ENCODE measurements around the gene PPL. TPM values are rescaled to one million over a fixed set of nuclear protein-coding genes. Genes with fewer than 3 reads are reported as not detected.
"Not testable (repeated sequence)": the region's sequence is repeated elsewhere in the genome, so short reads cannot be mapped to it uniquely, and the experiment has no call there.

The PPL gene
- total RNA-seq, 1 donor from 2014 or later = 69.8 TPM

DNA sequence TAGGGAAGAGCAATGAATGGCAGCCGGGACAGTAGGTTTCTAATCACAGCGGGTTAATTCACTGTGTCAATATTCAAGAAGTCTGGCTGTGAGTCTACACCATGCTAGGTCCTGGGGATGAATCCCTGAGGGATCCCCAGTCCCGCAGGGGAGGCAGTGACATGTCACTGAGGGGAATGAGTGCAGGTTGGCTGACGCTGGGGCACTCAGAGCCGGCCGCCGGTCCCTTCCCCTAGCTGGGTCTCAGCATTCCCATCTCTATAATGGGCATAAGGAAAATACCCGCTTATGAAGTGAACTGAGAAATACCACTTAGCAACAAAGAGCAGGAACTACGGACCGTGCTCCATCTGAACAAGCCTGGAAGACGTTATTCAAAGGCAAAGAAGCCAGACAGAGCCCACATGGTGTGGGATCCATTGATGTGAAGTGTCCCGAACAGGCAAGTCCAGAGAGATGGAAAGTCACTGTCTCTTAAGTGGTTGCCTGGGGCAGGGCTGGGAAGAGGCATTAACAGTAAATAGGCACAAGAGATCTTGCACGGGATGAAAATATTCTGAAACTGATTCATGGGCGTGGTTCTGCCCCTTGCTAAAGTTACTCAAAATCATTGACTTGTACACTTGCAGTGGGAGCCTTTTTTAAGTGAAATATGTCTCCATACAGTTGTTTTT is 31.9 kb downstream of the PPL start:
- no peak for DNase-seq

DNA sequence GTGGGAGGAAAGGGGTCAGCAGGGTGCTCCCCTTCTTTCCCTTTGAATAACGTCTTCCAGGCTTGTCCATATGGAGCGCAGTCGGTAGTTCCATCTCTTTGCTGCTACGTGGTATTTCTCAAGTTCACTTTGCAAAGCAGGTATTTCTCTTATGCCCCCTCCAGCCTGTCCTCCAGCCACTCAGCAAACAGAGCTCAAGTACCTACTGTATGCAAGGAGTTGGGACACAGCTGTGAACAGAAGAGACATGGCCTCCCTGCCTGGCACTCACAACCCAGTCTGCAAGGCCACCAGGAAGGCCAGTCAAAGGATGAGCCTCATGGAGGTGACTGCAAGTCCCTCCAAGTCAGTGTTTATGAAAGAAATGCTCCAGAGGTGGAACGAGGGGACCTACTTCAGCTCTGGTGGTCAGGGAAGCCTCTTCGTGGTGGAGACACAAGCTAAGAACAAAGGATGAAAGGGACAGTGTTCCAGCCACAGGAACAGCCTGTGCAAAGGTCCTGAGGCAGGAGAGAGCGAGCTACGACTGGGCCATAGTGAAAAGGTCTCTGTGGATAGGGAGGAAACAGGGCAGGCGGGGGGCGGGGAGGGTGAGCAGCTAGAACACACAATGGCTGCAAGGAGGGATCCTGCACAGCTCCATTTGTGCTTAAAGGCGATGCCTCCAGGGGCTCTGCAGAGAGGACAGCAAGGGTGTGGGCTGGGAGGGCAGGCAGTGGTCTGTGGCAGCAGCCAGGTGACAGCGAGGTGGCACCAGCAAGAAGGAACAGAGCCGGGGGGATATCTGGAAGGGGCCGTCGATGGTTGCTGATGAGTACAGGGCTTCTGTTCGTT is 32.6 kb downstream of the PPL start:
- no peak for DNase-seq

DNA sequence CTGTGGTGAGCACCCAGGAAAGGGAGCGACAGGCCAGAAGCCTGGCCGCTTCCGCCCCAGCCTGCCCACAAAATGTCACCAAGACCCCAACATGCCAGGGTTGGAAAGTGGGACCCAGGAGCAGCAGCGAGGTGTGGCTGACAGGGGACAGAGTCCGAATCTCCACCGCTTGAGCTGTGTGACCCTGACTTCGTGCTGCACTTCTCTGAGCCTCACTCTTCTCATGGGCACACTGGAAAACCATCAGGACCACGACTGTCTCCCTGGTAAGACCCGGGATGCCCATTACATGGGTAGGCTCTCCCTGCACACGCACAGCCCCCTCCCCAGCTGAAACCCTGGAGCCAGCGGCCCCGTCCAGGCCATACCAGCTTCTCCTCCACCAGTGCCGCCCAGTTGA is 34.9 kb downstream of the PPL start:
- no peak for DNase-seq

DNA sequence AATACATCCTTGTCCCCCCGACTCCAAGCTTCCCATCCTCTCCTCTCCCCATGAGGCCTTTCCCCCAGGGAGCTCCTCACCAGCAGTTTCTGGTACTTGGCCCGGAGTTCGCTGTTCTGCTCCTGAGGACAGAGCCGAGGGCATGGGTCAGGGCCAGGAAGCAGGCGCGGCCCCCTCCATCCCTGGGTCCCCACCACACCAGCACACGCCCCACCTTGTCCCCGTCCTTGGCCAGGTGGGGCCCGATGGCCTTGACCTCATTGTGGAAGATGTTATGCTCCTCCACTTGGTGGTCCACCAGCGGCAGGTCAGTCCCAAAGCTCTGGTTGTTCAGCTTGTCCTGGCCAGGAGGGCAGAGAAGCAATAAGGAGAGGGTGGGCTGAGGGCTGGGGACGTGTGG is 36.2 kb downstream of the PPL start:
- DNase-seq = no peak

DNA sequence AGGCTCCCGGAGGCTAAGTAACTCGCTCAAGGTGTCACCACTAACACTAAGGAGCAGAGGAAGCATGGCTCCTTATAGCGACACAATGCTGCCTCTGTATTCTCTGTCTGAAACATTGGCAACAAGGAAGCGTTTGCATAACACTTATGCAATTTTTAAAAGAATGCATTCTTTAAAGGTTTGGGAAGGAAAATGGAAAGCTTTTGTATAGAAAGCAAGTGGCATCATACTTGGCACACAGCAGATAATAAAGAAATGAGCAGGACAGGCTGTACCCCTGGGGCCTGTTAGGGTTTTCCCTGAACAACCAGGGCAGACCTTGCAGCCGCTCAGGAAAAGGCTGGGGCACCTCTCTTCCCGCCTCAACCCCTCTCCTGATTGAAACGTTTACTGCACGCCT is 36.9 kb downstream of the PPL start:
- DNase-seq = no peak

DNA sequence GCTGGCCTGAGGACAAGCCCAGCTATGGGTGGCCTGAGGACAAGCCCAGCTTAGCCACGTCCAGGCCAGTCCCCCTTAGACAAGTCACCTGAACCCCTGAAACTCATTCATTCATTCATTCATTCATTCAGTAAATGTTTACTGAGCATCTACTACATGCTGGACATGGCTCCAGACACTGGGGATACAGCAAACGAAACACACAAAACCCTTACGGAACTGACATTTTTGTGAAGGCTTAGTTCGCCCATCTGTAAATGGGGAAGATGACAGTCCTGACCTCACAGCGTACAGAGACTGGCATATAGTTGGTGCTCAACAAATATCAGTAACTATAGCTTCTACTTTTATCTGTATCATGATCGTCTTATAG is 37.5 kb downstream of the PPL start:
- DNase-seq = no peak

DNA sequence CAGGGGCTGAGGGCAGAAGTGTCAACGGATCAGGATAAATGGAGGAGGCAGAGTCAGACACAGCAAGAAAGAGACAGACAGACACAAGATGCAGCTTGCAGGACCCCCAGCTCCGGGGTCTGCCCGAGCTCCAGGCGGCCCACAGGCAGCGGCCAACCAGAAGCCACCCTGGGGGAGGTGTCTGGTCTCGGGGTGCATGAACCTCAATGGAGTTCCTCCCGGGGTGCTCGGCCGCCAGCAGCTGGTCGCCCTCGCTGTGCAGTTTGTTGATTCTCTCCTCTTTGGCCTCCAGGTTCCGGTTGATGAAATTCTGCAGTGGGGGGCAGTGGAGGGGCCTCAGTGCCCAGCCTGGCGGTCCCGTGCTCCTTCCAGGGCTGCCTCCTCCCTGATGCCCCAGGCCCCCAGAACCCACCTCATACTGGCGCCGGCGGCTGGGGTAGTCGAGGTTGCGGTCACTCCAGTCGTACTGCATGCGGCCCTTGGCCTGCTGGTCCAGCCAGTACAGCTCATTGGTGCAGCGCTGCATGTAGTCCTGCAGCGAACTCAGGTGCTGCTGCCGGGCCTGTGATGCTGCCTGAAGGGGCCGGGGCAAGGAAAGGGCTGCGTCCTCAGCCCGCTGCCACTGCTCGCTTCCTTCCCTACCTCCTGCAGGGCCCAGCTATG is 38.0 kb downstream of the PPL start:
- DNase-seq = no peak

DNA sequence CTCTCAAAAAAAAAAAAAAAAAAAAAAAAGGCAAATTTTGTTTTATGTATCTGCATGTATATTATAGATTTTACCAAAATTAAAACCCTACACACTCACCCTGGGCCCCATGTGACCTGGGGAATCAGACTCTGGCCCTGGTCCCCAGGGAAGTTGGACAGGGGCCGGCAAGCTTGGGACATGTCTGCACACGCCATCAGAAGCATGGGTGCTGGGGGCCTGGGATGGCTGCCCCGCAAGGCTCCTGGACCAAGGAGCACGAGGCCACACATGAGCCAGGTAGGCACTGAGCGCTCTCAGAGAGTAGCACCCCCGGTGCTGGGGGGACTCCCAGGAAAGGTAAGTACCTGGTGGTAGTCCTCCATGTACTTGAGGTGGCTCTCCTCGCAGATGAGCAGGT is 39.6 kb downstream of the PPL start:
- no peak for DNase-seq

DNA sequence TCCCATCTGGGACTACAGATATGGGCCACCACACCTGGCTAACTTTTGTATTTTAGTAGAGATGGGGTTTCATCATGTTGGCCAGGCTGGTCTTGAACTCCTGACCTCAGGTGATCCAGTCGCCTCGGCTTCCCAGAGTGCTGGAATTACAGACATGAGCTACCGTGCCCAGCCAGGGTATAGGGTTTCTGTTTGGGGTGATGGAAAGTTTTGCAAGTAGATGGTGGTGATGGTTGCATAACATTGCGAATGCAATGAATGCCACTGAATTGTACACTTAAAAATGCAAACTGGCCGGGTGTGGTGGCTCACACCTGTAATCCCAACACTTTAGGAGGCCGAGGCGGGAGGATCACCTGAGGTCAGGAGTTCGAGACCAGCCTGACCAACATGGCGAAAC is 40.2 kb downstream of the PPL start:
- not testable (repeated sequence) for DNase-seq

DNA sequence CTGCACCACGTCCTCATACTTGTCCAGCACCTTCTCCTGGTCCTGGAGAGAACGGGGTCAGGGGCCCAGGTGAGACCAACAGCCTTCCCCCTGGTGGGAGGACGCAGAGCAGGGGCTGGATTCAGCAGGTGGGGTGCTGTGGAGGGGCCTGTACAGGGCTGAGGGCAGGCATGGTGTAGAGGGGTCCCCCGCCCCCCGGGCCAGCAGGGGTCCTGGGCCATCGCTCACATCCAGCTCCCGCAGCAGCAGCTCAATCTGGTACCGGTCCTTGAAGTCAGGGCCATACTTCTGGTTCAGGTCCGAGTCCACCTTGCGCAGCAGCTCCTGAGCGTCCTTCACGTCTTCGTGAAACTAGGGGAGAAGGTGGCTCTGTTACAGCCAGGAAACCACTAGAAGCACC is 41.6 kb downstream of the PPL start:
- DNase-seq = no peak

DNA sequence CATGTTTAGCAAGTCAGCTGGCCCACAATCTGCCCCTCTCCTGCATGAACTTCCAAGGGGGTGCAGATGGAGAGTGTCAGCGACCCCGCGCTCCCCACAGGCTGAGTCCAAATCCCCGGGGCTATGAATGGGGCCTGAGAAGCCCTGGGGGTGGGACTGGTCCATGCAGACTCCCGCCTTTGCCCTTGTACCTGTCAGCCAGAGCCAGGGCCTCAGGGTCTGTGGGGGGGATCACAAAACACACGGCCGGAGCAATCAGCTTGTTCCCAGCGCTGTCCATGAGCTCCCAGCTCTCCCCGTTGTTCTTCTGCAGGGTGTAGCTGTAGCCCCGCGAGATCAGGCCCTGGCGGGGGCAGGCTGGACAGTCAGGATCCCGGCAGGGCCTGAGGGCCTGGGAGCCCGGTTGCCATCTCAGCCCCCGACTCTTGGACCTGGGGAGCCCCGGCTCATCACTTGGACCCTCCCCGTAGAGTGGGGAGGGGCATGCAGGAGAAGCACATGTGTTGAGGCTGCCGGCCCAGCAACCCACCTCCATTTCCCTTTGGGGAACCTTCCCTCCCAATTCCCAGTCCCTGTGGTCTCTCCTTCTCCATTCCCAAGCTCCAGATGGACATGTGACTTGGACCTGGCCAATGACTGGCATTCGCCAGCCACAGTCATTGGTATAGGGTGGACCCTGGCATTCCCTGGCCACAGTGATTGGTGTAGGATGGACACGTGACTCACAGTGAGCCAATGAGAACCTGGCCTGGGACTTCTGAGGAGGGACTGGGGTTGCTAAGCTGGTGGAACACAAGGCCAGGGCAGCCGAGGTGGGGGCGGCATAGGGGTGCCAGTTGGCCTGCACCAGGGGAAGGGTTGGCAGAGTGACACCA is 42.4 kb downstream of the PPL start:
- DNase-seq = no peak

DNA sequence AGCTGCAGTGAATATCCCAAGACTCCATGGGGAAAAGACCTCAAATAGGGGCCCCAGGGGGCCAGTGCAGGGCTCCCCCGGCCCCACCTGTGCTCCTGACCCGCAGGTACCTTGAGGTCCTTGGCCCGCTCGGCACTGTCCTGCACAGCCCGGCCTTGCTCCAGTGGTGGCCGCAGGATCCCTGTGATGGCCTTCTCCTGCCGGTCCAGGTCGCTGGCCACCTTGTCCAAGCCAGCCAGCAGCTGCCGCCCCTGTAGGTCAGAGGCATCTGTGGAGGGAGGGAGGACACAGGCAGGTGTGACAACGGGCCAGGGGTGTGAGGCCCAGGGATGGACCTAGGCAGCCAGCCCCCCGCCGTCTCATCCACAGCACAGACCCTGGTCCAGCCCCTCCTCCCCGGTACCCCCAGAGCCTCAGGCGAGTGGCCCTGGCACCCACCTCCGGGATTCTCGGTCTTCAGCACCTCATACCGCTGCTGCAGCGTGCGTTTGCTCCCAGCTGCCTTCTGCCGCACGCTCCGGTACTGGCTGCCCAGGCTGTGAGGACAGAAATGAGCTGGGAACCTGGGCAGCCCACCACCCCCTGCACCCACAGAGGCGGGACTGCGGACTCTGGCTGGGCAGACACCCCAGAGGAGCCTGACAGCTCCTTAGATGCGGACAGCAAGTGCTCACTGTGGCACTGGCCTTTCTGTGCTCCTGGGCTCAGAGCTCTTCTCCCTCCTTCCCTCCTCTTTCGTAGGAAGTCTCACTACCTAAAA is 43.7 kb downstream of the PPL start:
- no peak for DNase-seq

DNA sequence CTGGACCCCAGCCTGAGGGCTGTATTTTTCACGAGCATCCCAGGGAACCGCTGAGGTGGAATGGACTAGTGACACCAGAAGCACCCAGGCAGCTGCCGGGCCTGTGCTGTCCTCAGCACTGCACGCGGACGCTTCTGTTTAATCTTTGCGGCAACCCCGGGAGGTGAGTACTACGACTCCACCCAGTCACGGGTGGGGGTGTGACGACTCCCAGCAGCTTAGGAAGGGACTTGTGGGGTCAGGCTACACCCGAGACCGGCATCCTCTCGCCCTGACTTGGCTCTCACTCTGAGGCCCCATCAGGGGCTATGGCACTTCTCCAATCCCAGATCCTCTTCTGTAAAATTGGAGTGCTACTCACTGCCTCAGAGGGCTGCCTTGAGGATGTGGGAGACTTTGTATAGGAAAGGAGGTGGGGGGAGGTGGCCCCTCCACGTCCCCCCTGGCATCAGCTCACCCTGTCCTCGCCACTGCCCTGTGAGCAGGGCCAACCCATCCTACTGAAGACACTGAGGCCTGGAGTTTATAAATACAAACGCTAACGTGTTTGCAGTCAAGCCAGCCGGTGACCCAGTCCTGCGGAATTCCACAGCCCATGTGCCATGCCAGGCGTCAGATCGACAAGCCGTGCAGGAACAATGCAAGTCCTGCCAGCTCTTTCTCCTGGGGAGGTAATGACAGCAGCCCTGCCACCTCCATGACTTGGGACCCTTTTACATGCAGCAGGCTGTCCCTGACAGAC is 44.4 kb downstream of the PPL start:
- no peak for DNase-seq

DNA sequence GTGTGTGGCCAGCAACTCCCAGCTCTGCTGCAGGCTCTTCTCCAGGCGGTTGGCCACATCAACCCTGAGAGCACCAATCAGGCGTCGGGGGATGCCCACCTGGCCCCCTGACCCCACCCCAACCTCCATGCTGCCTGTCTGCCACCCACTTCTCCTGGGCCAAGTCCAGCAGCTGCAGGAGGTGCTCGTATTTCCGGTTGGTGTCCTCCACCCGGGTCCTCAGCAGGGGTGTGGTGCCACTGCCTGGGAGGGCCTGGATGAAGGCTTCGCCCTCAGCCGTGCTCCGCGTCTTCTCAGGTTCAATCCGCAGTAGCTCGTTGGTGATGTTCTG is 45.1 kb downstream of the PPL start:
- DNase-seq = no peak

DNA sequence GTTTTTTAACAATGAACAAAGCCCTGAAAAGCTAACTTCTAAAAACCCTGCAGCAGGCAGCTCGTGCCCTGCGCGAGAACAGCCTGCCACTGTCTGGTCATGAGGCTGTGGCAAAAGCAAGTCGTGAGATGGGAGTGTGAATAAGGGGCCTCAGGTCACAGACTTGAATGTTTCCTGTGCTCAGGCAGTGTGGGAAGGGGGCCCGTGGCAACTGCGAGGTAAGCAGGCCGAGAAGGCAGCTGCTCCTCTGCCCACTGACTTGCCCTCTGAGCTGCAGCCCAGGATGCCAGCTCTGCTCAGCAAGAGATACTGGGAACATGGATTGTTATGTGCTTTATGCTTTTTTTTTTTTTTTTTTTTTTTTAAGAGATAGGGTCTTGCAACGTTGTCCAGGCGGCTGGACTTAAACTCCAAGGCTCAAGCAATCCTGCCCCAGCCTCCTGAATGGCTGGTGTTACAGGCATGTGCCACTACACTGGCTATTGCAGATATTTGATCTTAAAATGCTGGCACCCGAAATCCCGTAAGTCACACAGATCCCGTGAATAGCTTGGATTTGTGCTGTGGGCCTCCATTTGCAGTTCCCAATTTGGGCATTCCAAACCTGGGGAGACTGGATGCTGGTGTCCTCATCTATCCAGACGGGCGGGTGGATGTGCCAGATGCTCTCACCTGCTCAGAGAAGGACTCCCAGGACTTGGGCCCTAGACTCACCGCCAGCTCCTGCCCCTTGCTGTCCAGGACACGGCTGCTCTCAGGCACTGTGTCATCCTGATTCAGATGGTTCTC is 45.7 kb downstream of the PPL start:
- DNase-seq = no peak

DNA sequence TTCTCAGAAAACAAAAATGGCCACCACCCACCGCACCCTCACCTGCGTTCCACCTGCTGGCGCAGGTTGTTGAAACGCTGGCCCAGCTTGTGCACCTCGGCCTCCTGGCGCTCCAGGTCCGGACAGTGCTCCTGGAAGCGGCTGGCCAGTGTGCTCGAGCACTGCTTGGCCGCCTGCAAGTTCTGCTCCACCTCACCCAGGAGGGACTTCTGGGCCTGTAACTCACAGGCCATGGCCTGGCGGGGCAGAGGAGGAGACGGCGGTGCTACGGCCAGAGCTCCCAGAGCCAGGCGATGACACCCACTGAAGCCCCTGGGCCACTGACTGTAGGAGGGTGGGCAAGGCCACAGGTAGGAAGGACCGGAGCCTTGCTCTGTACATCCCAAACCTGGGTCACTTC is 46.3 kb downstream of the PPL start:
- no peak for DNase-seq

DNA sequence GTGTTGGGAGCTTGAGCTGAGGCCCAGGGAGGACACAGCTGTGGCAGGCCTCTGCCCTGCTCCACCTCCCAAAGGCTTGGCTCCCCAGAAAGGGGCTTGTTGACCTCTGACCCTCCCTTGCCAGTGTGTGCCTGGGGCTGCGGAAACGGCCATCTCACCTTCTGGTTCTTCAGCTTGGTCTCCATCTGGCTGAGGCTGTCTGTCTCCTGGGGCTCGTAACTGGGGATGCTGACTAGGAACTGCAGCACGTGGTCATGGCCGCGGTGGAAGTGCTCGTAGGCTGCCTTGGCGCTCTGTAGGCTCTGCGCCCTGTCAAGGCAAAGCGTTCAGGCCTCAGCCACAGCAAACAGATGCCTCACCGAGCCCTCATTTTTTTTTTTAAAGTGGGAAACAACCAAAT is 46.9 kb downstream of the PPL start:
- no peak for DNase-seq

DNA sequence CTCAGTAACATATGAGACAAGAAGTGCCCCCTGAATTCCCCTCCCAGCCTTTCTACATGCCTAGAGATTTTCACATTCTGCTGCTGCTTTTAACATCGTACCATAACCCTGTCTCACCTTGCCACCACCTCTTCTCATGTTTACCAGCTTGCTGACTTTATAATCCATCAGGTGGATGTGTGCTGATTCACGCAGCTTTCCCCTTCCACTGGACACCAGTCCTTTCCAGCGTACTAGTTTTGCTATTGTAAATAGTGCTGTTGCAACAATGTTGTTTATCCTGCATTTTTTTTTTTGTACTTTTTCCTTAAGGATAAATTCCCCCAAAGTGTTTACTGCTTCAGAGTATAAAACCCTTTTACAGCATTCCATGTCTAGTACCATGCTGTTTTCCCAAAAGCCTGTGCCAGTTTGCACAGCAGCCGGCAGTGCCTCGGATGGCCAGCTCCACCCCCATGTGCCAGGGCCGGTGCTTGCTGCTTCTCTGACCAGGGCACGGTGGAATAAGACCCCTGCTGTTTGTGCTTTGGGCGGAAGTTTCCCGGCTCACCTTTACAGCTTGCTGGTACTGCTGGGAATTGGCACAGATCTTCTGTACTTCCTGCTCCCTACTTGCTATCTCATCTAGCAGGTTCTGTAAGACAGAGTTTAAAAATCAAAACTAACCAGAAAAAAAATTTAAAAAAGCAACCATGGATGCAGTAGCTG is 48.4 kb downstream of the PPL start:
- no peak for DNase-seq

DNA sequence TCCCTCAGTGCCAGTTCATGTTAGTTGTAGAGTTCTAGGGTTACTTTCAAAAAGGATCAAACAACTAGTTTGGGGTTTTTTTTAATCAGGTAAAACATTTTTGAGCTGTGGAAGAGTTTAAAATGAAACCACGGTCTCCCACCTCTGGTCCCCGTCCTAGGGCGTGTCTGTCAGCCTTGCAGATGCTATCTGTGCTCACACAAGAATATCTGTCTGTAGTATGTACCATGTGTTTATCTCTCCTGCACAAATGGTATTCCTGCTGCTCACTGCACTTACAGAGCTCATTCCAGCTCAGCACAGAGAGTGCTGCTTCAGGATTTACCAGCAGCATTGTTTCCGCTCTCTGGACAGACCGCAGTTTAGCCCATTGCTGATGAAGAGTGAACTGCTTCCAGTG is 50.8 kb downstream of the PPL start:
- no peak for DNase-seq

Measured in skin of body (tissue), 2 donors.